Myocyte (in vitro differentiated cells): Measurements from ENCODE around the gene PTPRM. TPM values are rescaled to one million over a fixed set of nuclear protein-coding genes. Genes with fewer than 3 reads are reported as not detected.

Experiments
- DNase-seq: peaks from one replicate; pipeline ENCODE4 v3.0.0-alpha.2; 2012; ENCODE audit warnings: low read depth
- total RNA-seq: library from RNA; depleted of rRNA; stranded (reverse); fragments of >200 nt; gene quantifications from 2 replicates; pipeline ENCODE4 v1.2.3, GENCODE V29; 2014

The PTPRM gene
- total RNA-seq, 1 donor from 2014 or later: 26.9 TPM

- DNase-seq: no peak
Measured at GRCh38 chr18:8091035-8091434, 523.9 kb downstream of the PTPRM start.

- DNase-seq: no peak
Measured at GRCh38 chr18:8095947-8096570, 528.9 kb downstream of the PTPRM start.

GRCh38 chr18:8097399-8097798 lies 530.3 kb downstream of the PTPRM start:
- no peak for DNase-seq

GRCh38 chr18:8097927-8098326 lies 530.8 kb downstream of the PTPRM start:
- DNase-seq: no peak

- no peak for DNase-seq
Measured at GRCh38 chr18:8106603-8107002, 539.5 kb downstream of the PTPRM start.

- peak; percentile 60 for DNase-seq
Measured at GRCh38 chr18:8107426-8107825, 540.3 kb downstream of the PTPRM start.

- DNase-seq: no peak
Measured at GRCh38 chr18:8114480-8114879, 547.4 kb downstream of the PTPRM start.

- no peak for DNase-seq
Measured at GRCh38 chr18:8116341-8117005, 549.4 kb downstream of the PTPRM start.

- no peak for DNase-seq
Measured at GRCh38 chr18:8117006-8117371, 549.9 kb downstream of the PTPRM start.

- no peak for DNase-seq
Measured at GRCh38 chr18:8121101-8121500, 554.0 kb downstream of the PTPRM start.

GRCh38 chr18:8121942-8122480 lies 554.9 kb downstream of the PTPRM start:
- DNase-seq: no peak

- no peak for DNase-seq
Measured at GRCh38 chr18:8124232-8125146, 557.4 kb downstream of the PTPRM start.

GRCh38 chr18:8130096-8130495 lies 563.0 kb downstream of the PTPRM start:
- DNase-seq: peak; percentile 50

GRCh38 chr18:8133032-8133431 lies 565.9 kb downstream of the PTPRM start:
- no peak for DNase-seq

GRCh38 chr18:8133888-8134287 lies 566.8 kb downstream of the PTPRM start:
- no peak for DNase-seq

GRCh38 chr18:8139127-8139527 lies 572.0 kb downstream of the PTPRM start:
- DNase-seq: no peak

- DNase-seq: peak; percentile 62
Measured at GRCh38 chr18:8139891-8140406, 572.8 kb downstream of the PTPRM start.

- peak; percentile 44 for DNase-seq
Measured at GRCh38 chr18:8140841-8141501, 573.9 kb downstream of the PTPRM start.

- DNase-seq: no peak
Measured at GRCh38 chr18:8142131-8142711, 575.1 kb downstream of the PTPRM start.

GRCh38 chr18:8142932-8143331 lies 575.8 kb downstream of the PTPRM start:
- no peak for DNase-seq

GRCh38 chr18:8151181-8151580 lies 584.1 kb downstream of the PTPRM start:
- DNase-seq: no peak
